ENCODE results near the gene POLR2I. TPM values are rescaled to one million over a fixed set of nuclear protein-coding genes. Genes with fewer than 3 reads are reported as not detected.

POLR2I gene
- total and polyA plus RNA-seq, 2 of the 13 experiments (the other 11 are each of a cell fraction or from before 2014, with no cell fraction given), result 40.5 to 104 TPM

DNA sequence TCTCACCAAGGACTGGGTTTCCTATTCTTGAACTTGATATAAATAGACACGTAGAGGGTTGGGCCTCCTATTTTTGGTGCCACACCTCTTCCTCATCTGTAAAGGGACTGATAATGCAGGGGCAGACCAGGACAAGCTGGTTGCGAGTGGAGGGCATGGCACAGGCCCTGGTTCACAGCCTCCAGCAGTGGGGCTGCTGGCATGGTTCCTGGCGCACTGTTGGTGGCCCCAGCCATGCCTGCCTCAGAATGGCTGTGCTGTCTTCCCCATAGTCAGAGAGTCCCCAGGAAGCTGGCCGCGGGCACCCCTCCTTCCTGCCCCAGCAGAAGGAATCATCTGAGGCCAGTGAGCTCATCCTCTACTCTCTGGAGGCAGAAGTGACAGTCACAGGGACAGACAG, 14.2 kb downstream of the POLR2I start (continued):
- no peak for TF ChIP-seq CBX2 (IDR thresholded peaks at IDR 0.05; ENCODE audit: low read depth, low read length)
- no peak for TF ChIP-seq CBX2 (CRISPR knock-in tag; IDR thresholded peaks at IDR 0.05; ENCODE audit: low read depth)
- no peak for TF ChIP-seq RXRA (CRISPR knock-in tag; IDR thresholded peaks at IDR 0.05)
- no peak for TF ChIP-seq ZNF891 (CRISPR knock-in tag; IDR thresholded peaks at IDR 0.05)

DNA sequence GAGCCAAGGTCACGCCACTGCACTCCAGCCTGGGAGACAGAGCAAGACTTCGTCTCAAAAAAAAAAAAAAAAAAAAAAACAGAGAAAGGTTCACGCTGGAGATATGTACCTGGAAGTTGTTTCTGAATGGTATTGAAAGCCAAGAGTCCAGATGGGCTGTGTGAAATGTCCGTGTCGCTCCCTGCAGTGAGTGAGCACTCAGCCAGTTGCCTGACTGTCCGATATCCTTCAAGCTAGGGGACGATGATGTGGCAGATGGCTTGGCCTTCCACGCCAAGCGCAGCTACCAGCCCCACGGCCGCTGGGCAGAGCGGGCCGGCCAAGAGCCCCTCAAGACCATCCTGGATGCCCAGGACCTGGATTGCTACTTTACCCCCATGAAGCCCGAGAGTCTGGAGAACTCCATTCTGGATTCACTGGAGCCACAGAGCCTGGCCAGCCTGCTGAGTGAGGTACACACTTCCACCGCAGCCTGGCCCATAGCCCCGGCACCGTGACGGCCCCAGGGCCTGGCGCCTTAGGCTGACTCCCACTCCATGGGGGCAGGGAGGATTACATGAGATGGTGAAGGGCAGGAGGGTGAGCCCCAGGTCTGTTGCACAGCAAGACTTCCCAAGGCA, 15.4 kb downstream of the POLR2I start:
- peaks cover 21 to 48% of the 10 kb centered on the region in 2 experiments; a peak in 4 of 5 replicates for H3K36me3 ChIP-seq (replicated peaks in 1 of 2; ENCODE audit: control insufficient read depth in 1 of 2, insufficient read depth in 2 of 2, low read length in 2 of 2)
- ChIA-PET POLR2A (interaction anchor here (0.7 kb wide), 1 partner anchor 38 kb away, joined by 3 read pairs; no protein-coding TSS in a partner anchor), CTCF (ENCODE audit: low intra/inter-chr PET ratio, low total read pairs) (no interaction called here)
- H3K27me3 ChIP-seq (ENCODE audit: control insufficient read depth in 1 of 2, insufficient read depth in 2 of 2, low read length in 2 of 2), result no peaks in the 10 kb centered on the region
- H3K4me1 ChIP-seq (ENCODE audit: insufficient read depth, low read length), result no peaks in the 10 kb centered on the region
- FAIRE-seq (no peak), DNase-seq (ENCODE audit: low spot score) (no peak), ATAC-seq (no peak)
- no peaks in the 10 kb centered on the region for H3K9me3 ChIP-seq (ENCODE audit: low read length)
- no peaks in the 10 kb centered on the region for H3K79me2 ChIP-seq (ENCODE audit: insufficient read depth, low read length)
- no peak overlapping the region for H3K4me3 ChIP-seq (replicated peaks in 1 of 3; ENCODE audit: insufficient read depth in 1 of 3, low read depth in 2 of 3, low read length in 3 of 3)
- H2AFZ ChIP-seq (ENCODE audit: low read length), result no peak overlapping the region
- H3K27ac ChIP-seq (ENCODE audit: extremely low read length, insufficient read depth, low read length), result no peak overlapping the region
- no peak overlapping the region for H3K4me2 ChIP-seq (ENCODE audit: low read depth, low read length)
- intact Hi-C loops (cut with micrococcal nuclease; ENCODE audit: unreplicated experiment) (no loop called here), in situ Hi-C loops (cut with HindIII; ENCODE audit: extremely low pct_ligation_motif_present, low pct_unique_long_range_greater_than_20kb) (no loop called here)
- BruUV-seq (replicated peaks), result no TSS peak
- WGBS (ENCODE audit: low lambda C conversion rate), result 86% methylated on average over 10 of the region's 19 CpGs
- H3K9ac ChIP-seq (ENCODE audit: insufficient read depth, low read depth, low read length), result no peak overlapping the region
- H4K20me1 ChIP-seq (ENCODE audit: insufficient read depth, low read length), result no peaks in the 10 kb centered on the region
- TF ChIP-seq ZNF816 (CRISPR knock-in tag; IDR thresholded peaks at IDR 0.05; ENCODE audit: borderline replicate concordance) (no peak), SSRP1 (CRISPR knock-in tag; IDR thresholded peaks at IDR 0.05) (no peak), ZC3H4 (CRISPR knock-in tag; IDR thresholded peaks at IDR 0.05; ENCODE audit: borderline replicate concordance) (no peak), KAT8 (CRISPR knock-in tag; IDR thresholded peaks at IDR 0.05) (no peak), ZBTB7B (CRISPR knock-in tag; IDR thresholded peaks at IDR 0.05) (no peak), HNRNPH1 (optimal IDR thresholded peaks at IDR 0.05; ENCODE audit: low read depth, low read length) (no peak), U2AF1 (optimal IDR thresholded peaks at IDR 0.05; ENCODE audit: low read depth, low read length) (no peak)
- TF ChIP-seq, protein P1, sequence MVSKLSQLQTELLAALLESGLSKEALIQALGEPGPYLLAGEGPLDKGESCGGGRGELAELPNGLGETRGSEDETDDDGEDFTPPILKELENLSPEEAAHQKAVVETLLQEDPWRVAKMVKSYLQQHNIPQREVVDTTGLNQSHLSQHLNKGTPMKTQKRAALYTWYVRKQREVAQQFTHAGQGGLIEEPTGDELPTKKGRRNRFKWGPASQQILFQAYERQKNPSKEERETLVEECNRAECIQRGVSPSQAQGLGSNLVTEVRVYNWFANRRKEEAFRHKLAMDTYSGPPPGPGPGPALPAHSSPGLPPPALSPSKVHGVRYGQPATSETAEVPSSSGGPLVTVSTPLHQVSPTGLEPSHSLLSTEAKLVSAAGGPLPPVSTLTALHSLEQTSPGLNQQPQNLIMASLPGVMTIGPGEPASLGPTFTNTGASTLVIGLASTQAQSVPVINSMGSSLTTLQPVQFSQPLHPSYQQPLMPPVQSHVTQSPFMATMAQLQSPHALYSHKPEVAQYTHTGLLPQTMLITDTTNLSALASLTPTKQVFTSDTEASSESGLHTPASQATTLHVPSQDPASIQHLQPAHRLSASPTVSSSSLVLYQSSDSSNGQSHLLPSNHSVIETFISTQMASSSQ (IDR thresholded peaks at IDR 0.05; ENCODE audit: low read depth), result no peak
- TF ChIP-seq, protein P1 (CRISPR knock-in tag; IDR thresholded peaks at IDR 0.05; ENCODE audit: borderline replicate concordance), result no peak
- TF ChIP-seq, protein P2, sequence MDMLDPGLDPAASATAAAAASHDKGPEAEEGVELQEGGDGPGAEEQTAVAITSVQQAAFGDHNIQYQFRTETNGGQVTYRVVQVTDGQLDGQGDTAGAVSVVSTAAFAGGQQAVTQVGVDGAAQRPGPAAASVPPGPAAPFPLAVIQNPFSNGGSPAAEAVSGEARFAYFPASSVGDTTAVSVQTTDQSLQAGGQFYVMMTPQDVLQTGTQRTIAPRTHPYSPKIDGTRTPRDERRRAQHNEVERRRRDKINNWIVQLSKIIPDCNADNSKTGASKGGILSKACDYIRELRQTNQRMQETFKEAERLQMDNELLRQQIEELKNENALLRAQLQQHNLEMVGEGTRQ (IDR thresholded peaks at IDR 0.05; ENCODE audit: low read depth, low read length), result no peak
- TF ChIP-seq, protein P2 (CRISPR knock-in tag; IDR thresholded peaks at IDR 0.05; ENCODE audit: borderline replicate concordance), result no peak
- TF ChIP-seq, protein P3, sequence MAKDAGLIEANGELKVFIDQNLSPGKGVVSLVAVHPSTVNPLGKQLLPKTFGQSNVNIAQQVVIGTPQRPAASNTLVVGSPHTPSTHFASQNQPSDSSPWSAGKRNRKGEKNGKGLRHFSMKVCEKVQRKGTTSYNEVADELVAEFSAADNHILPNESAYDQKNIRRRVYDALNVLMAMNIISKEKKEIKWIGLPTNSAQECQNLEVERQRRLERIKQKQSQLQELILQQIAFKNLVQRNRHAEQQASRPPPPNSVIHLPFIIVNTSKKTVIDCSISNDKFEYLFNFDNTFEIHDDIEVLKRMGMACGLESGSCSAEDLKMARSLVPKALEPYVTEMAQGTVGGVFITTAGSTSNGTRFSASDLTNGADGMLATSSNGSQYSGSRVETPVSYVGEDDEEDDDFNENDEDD (CRISPR knock-in tag; IDR thresholded peaks at IDR 0.05; ENCODE audit: borderline replicate concordance), result no peak
